ENCODE data around the gene MFSD6. TPM values are rescaled to one million over a fixed set of nuclear protein-coding genes. Genes with fewer than 3 reads are reported as not detected.

The MFSD6 gene
- total RNA-seq, 2 donors from 2014 or later = 1.2 to 3.2 TPM

DNA sequence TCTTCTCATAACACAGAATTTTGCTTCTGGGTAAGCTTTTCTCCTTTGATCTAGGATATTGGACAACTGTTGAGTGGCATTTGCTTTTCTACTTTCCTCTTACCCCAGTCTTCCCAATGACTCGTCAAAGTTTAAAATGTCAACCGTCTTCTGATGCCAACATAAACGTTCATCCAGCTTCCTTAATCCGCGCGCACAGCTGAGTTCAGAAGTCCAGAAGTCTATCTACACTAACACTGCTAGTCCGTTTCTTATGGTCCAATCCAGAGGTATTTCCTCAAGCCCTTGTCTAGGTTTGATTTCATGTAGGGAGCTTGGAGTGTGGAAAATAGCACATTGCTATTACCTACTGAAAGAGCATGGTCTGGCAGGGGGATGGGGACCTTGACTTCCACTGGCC is 48.7 kb downstream of the MFSD6 start:
- Mint-ChIP-seq H3K9me3 (no peaks in the 10 kb centered on the region), H3K4me1 (no peaks in the 10 kb centered on the region), H3K4me3 (no peak overlapping the region), H3K27ac (no peak overlapping the region), H3K27me3 (ENCODE audit: insufficient read depth) (no peaks in the 10 kb centered on the region), H3K36me3 (ENCODE audit: low read depth) (no peaks in the 10 kb centered on the region)
- Histone ChIP-seq H3K4me3 (ENCODE audit: low read length) (no peak overlapping the region), H3K4me1 (ENCODE audit: control insufficient read depth, insufficient read depth, low read length) (no peaks in the 10 kb centered on the region), H3K9ac (ENCODE audit: extremely low read depth, low read length, poor library complexity, severe bottlenecking) (no peak overlapping the region), H3K9me3 (ENCODE audit: control insufficient read depth, low read length) (no peaks in the 10 kb centered on the region), H3K27me3 (ENCODE audit: control insufficient read depth, insufficient read depth, low read length, poor library complexity, severe bottlenecking) (no peaks in the 10 kb centered on the region), H3K27ac (ENCODE audit: low read depth, low read length) (no peak overlapping the region), H3K36me3 (ENCODE audit: control insufficient read depth, insufficient read depth, low read length) (no peaks in the 10 kb centered on the region)
- DNase-seq = no peak
- TF ChIP-seq, protein P1, sequence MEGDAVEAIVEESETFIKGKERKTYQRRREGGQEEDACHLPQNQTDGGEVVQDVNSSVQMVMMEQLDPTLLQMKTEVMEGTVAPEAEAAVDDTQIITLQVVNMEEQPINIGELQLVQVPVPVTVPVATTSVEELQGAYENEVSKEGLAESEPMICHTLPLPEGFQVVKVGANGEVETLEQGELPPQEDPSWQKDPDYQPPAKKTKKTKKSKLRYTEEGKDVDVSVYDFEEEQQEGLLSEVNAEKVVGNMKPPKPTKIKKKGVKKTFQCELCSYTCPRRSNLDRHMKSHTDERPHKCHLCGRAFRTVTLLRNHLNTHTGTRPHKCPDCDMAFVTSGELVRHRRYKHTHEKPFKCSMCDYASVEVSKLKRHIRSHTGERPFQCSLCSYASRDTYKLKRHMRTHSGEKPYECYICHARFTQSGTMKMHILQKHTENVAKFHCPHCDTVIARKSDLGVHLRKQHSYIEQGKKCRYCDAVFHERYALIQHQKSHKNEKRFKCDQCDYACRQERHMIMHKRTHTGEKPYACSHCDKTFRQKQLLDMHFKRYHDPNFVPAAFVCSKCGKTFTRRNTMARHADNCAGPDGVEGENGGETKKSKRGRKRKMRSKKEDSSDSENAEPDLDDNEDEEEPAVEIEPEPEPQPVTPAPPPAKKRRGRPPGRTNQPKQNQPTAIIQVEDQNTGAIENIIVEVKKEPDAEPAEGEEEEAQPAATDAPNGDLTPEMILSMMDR (conservative IDR thresholded peaks at IDR 0.05) = no peak
- WGBS, 2 experiments (ENCODE audit: insufficient coverage in 1 of 2, insufficient read length in 1 of 2) = 91 to 100% methylated on average over 5 to 7 of the region's 7 CpGs

DNA sequence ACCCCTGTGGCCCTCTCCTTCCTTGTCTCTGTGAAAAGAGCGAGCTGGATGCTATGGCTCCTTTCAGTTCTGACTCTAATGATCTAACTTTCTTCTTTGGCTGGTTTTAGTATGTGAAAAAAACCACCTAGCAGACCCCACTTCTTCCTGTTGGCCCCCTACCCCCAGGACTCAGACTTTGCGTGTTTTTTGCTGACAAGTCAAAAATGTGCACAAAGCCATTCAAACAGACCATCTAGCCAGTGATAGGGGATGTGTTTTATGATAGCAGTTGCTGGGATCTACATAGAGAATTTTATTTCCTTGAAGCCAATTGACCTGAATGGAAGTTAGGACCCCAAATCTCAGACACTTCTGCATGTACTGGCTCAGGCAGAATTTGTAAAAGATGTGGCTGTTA is 49.1 kb downstream of the MFSD6 start:
- Histone ChIP-seq H3K9ac (ENCODE audit: extremely low read depth, low read length, poor library complexity, severe bottlenecking) (no peak overlapping the region), H3K27ac (ENCODE audit: low read depth, low read length) (no peak overlapping the region), H3K9me3 (ENCODE audit: control insufficient read depth, low read length) (no peaks in the 10 kb centered on the region), H3K4me3 (ENCODE audit: low read length) (no peak overlapping the region), H3K36me3 (ENCODE audit: control insufficient read depth, insufficient read depth, low read length) (no peaks in the 10 kb centered on the region), H3K4me1 (ENCODE audit: control insufficient read depth, insufficient read depth, low read length) (no peaks in the 10 kb centered on the region), H3K27me3 (ENCODE audit: control insufficient read depth, insufficient read depth, low read length, poor library complexity, severe bottlenecking) (no peaks in the 10 kb centered on the region)
- no peaks in the 10 kb centered on the region for H3K36me3 Mint-ChIP-seq (ENCODE audit: low read depth)
- H3K4me1 Mint-ChIP-seq = no peaks in the 10 kb centered on the region
- H3K27me3 Mint-ChIP-seq (ENCODE audit: insufficient read depth) = no peaks in the 10 kb centered on the region
- H3K9me3 Mint-ChIP-seq = no peaks in the 10 kb centered on the region
- TF ChIP-seq, protein P1 (conservative IDR thresholded peaks at IDR 0.05) = no peak
- 96% methylated on average over 2 of the region's 2 CpGs; no CpG with 5 or more reads in 1 of the 2 experiments for WGBS, 2 experiments (ENCODE audit: insufficient coverage in 1 of 2, insufficient read length in 1 of 2)
- no peak overlapping the region for H3K4me3 Mint-ChIP-seq
- DNase-seq = no peak
- no peak overlapping the region for H3K27ac Mint-ChIP-seq

DNA sequence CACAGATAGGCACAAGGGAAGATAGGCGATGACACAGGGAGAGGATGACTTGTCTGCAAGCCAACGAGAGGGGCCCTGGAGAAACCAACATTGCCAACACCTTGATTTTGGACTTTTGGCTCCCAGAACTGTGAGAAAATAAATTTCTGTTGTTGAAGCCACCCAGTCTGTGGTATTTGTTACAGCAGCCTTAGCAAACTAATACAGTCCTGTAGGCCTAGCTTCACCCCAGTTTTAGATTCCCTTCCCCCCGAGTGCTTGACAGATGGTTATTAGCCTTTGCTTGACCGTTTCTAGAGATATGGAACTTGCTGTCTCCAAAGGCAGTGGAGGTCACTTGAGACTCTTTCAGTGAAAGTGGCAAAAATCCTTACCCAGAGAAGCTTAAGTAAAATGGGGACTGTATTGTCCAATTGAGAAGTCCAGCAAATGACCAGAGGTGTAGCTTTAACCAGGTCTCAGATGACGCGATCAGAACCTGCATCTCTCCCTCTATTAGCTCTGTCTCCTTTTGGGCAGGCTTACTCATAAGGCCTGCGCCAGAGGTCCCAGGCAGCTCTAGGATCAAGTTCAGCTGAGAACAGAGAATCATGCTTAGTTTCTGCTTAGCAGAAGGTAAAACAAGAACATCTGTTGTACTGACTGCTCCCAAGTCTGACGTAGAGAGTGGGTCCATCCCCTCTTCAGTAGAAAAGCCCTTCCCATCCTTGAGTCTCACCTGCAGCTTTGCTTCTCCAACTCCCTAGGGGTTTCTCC is 50.4 kb downstream of the MFSD6 start:
- no peaks in the 10 kb centered on the region for H3K9me3 Mint-ChIP-seq
- no peaks in the 10 kb centered on the region for H3K4me1 Mint-ChIP-seq
- DNase-seq = no peak

More for the DNA sequence above, 50.4 kb downstream of the MFSD6 start:
- Histone ChIP-seq H3K27me3 (ENCODE audit: control insufficient read depth, insufficient read depth, low read length, poor library complexity, severe bottlenecking) (no peaks in the 10 kb centered on the region), H3K4me3 (ENCODE audit: low read length) (no peak overlapping the region), H3K9me3 (ENCODE audit: control insufficient read depth, low read length) (no peaks in the 10 kb centered on the region), H3K36me3 (ENCODE audit: control insufficient read depth, insufficient read depth, low read length) (no peaks in the 10 kb centered on the region), H3K4me1 (ENCODE audit: control insufficient read depth, insufficient read depth, low read length) (no peaks in the 10 kb centered on the region), H3K27ac (ENCODE audit: low read depth, low read length) (no peak overlapping the region), H3K9ac (ENCODE audit: extremely low read depth, low read length, poor library complexity, severe bottlenecking) (no peak overlapping the region)
- WGBS, 2 experiments (ENCODE audit: insufficient coverage in 1 of 2, insufficient read length in 1 of 2) = 90 to 94% methylated on average over 7 to 8 of the region's 8 CpGs
- H3K27me3 Mint-ChIP-seq (ENCODE audit: insufficient read depth) = no peaks in the 10 kb centered on the region
- no peak overlapping the region for H3K27ac Mint-ChIP-seq
- TF ChIP-seq, protein P1 (conservative IDR thresholded peaks at IDR 0.05) = no peak
- no peak overlapping the region for H3K4me3 Mint-ChIP-seq
- no peaks in the 10 kb centered on the region for H3K36me3 Mint-ChIP-seq (ENCODE audit: low read depth)
